Measurements from ENCODE around the gene NEK4.
A peak's percentile ranks its signal among the peaks of the same experiment; 100 is the strongest.

The NEK4 gene

GRCh38 chr3:52792961-52793695 lies 22.4 kb upstream of the NEK4 start:
- DNase-seq: peak; percentile 14 to 23

- DNase-seq: no peak
These were observed 21.7 kb upstream of the NEK4 start for GRCh38 chr3:52792413-52792812.

DNA sequence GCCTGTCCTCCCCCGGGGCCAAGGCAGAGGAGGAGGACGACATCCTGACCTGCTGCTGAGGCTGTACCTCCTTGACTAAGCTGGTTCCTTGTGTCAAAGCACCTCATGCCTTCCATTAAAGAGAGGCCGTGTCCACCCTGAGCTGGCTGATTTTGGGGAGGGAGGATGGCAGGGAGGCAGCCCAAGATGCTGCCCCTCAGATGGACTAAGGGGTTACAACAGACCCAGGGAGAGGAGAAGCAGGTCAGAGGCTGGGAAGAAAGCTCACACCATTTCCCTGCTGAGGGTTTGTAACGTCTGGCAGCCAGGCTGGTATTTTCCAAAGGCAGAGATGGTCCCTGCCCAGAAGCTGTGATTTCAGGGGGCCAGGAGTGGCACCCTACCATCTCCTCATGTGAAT lies 21.2 kb upstream of the NEK4 start:
- DNase-seq: no peak

DNA sequence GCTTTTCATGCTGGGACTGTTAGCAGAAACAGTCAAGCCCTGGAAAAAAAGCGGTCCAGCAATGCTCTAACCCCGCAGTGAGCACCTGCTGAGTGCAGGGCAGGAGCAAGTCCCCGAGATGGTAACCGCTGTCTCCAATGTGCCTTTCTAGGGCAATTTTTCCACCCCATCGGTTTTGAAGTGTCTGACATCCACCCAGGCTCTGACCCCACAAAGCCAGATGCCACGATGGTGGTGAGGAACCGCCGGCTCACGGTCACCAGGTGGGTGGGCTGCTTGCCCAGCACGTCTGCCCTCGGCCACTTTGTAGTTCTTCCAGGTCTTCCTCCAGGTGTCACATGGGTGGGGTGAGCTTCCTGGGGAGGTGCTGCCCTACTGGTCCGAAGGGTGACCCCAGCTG lies 20.6 kb upstream of the NEK4 start:
- DNase-seq: no peak

GRCh38 chr3:52790741-52791140 lies 20.0 kb upstream of the NEK4 start:
- DNase-seq: no peak

- no peak for DNase-seq
These were observed 19.6 kb upstream of the NEK4 start for GRCh38 chr3:52790337-52790736.

DNA sequence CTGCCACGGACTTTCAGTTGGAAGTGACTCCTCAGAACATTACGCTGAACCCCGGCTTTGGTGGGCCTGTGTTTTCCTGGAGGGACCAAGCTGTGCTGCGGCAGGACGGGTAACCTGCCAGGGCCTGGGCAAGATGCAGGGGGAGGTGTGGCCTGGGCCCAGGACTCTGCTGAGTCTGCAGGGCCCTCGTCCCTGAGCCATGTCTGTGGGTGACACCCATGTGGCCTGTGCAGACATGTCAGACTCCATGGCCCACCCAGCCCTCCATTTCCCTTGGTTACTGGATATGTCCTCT lies 19.0 kb upstream of the NEK4 start:
- DNase-seq: no peak

DNA sequence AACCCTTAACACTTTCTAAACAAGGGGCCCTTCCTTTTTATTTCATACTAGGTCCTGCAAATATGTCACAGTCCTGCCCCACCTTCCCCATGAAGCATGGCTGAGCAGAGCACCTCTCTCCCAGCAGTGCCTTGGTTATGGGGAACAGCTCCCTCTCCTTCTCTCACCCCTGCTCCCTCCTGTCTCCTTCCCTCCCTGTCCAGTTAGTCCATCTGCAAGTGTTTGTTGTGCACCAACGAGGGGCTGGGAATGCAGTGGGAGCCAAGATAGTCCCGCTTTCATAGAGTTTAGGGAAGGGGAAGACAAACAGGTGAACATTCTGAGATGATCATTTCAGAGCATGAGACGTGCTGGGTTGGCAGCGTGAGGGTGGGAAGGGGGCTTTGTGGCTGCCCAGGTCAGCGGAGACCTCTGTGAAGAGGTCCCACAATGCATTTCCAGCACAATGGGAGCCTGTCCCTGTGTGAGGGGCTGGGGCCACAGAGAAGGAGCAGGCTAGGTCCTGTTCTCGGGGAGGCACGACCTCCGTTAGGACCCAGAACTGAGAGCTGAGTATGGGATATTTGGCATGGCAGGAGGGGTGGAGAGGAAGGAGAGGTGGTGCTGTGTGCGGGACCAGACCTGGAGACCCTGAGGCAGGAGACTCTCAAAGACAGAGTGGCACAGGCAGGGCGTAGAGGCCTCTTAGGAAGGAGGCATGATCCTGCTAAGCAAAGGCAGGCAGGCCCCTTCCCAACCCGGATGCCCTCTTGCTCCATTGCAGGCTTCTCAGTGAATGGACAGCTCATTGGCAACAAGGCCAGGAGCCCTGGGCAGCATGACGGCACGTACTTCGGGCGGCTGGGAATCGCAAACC lies 18.4 kb upstream of the NEK4 start:
- DNase-seq: no peak

DNA sequence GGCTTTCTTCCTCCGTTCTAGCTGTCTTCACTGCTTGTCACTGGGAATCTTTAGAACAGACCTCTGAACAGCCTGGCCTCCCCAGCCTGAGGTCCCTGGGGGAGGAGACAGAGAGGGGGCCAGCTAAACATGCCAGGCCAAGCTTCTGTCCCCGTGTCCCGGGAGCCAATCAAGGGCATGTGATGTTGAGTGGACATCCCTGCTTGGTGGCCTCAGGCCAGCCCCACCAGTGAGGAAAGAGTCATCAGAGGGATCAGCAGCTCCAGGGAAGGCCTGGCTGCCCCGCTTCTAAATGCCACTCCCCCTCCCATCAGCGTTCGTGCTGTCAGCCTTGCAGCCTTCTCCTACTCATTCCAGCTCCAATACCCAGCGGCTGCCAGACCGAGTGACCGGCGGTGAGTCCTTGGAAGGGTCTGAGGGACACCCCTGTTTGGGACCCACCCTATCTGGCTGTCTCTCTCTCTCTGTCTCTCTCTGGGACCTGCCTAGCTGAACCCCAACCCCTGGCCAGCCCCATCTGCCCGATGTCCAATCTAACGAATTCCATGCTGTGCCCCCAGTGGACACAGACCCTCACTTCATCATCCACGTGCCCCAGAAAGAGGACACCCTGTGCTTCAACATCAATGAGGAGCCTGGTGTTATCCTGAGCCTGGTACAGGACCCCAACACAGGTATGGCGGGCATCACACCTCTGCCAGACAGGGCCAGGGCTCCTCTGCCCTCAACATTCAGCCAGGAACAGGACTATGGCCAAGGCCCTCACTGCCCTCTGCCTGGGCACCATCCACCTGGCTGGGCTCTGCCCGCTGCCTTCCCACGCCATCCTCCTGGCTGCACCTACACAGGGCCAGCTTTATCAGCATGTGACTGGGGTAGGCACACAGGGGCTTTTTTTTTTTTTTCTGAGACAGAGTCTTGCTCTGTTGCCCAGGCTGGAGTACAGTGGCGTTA lies 17.2 kb upstream of the NEK4 start:
- no peak for DNase-seq

DNA sequence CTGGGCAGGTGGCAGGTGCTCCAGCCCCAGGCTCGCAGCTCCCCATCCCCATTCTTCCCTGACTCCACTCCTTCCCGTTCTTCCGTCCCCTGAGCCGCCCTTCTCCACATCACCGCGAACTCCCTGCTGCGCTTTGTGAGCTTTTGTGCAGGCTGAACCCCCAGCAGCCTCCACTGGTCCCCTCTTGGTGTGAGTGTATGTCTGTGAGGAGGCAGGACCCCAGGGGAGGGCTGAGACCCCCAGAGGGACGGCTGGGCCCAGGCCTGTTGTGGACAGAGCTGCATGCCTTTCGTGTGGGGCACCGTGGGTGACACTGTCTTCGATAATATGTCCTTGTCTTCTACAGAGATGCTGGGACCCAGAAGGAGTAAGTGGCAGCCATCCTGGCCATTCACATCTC lies 16.5 kb upstream of the NEK4 start:
- DNase-seq: no peak

- no peak for DNase-seq
These were observed 15.8 kb upstream of the NEK4 start for GRCh38 chr3:52786330-52787215.

DNA sequence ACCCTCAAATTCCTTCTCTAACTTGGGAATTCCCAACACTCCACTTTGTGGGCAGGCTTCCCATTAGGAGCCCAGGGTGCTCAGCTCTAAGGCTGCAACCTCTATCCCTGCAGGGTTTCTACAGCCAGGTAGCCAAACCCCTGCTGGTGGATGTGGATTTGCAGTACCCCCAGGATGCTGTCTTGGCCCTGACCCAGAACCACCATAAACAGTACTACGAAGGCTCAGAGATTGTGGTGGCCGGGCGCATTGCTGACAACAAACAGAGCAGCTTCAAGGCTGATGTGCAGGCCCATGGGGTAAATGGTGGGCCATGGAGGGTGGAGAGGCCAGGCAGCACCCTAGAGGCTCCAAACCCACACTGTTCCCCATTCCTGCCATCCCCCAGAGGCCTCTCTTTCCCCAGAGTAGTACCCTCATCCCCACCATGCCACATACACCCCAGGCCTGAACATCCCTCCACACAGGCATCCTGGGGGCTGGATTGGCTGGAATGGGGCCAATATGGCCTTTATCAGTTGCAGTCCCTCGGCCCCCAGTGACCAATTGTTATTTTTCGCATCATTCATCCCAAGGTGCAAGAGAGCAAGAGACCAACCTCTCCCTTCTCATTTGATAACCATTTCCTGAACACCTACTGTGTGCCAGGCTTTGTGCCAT lies 14.3 kb upstream of the NEK4 start:
- DNase-seq: no peak

DNA sequence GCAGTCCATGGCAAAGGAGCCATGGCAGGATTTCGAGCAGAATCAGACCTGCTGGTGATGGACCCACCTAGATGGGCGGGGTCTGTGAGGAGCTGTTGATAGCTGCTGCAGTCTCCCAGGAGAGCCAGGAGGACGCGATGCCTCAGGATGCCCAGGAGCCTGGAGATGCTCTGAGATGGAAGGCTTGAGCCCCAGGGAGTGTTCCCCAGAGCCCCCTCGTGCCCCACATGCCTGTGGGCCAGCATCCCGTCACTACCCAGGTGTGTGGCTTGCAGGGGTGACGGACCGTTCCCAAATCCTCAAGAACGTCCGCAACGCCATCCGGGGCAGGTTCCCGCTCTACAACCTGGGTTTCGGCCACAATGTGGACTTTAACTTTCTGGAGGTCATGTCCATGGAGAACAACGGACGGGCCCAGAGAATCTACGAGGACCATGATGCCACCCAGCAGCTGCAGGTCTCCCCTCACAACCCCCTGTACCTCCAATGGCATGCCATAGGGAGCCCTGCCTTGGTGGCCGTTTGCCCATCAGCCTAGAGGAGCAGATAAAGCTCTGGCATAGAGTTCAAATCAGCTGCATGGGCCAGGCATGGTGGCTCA lies 13.4 kb upstream of the NEK4 start:
- no peak for DNase-seq

GRCh38 chr3:52783211-52783555 lies 12.4 kb upstream of the NEK4 start:
- DNase-seq: no peak

GRCh38 chr3:52782412-52783210 lies 11.9 kb upstream of the NEK4 start:
- no peak for DNase-seq

DNA sequence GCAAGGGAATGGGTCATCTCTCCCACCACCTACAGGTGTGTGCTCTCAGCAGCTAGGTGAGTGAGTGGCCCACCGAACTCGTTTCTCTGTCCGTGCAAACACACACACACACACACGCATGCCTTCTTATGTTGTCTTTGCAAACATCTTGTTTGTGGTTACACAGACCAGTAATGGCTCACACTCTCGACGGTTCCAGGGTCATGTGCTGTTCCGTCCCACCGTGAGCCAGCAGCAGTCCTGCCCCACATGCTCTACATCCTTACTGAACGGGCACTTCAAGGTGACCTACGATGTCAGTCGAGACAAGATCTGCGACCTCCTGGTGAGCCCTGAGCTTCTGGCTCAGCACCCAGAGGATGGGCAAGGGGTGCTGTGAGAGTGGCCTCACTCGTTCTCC lies 11.0 kb upstream of the NEK4 start:
- no peak for DNase-seq

GRCh38 chr3:52779837-52780585 lies 9.3 kb upstream of the NEK4 start:
- DNase-seq: no peak

- DNase-seq: no peak
These were observed 8.5 kb upstream of the NEK4 start for GRCh38 chr3:52779011-52779836.

Measured in NCI-H524 (cell line).